ENCODE data around the gene CFAP61.
"Not testable (repeated sequence)": the region's sequence is repeated elsewhere in the genome, so short reads cannot be mapped to it uniquely, and the experiment has no call there.

The CFAP61 gene

GRCh38 chr20:20092827-20093226, 40.5 kb downstream of the CFAP61 start:
- DNase-seq, result no peak

- DNase-seq, result no peak
Observed at GRCh38 chr20:20094410-20094809, 42.1 kb downstream of the CFAP61 start.

- DNase-seq, result no peak
Observed at GRCh38 chr20:20095114-20095872, 43.0 kb downstream of the CFAP61 start.

- DNase-seq, result peak; percentile 40 to 85
Observed at GRCh38 chr20:20096421-20096820, 44.1 kb downstream of the CFAP61 start.

- no peak for DNase-seq
Observed at GRCh38 chr20:20100881-20101280, 48.5 kb downstream of the CFAP61 start.

GRCh38 chr20:20102163-20102562, 49.8 kb downstream of the CFAP61 start:
- no peak for DNase-seq

- no peak for DNase-seq
Observed at GRCh38 chr20:20102716-20103258, 50.5 kb downstream of the CFAP61 start.

- DNase-seq, result no peak
Observed at GRCh38 chr20:20103486-20103885, 51.2 kb downstream of the CFAP61 start.

GRCh38 chr20:20123187-20123586, 70.9 kb downstream of the CFAP61 start:
- not testable (repeated sequence) for DNase-seq

GRCh38 chr20:20130399-20130798, 78.1 kb downstream of the CFAP61 start:
- no peak for DNase-seq

- no peak for DNase-seq
Observed at GRCh38 chr20:20134941-20135575, 82.7 kb downstream of the CFAP61 start.

- no peak for DNase-seq
Observed at GRCh38 chr20:20136313-20136712, 84.0 kb downstream of the CFAP61 start.

GRCh38 chr20:20137851-20138250, 85.5 kb downstream of the CFAP61 start:
- no peak for DNase-seq

GRCh38 chr20:20138301-20139064, 86.2 kb downstream of the CFAP61 start:
- DNase-seq, result no peak

GRCh38 chr20:20139403-20139802, 87.1 kb downstream of the CFAP61 start:
- DNase-seq, result no peak

- DNase-seq, result no peak
Observed at GRCh38 chr20:20143165-20143564, 90.8 kb downstream of the CFAP61 start.

- no peak for DNase-seq
Observed at GRCh38 chr20:20143646-20144045, 91.3 kb downstream of the CFAP61 start.

- no peak for DNase-seq
Observed at GRCh38 chr20:20148779-20149178, 96.4 kb downstream of the CFAP61 start.

GRCh38 chr20:20150241-20150640, 97.9 kb downstream of the CFAP61 start:
- no peak for DNase-seq

- DNase-seq, result no peak
Observed at GRCh38 chr20:20160520-20160919, 108.2 kb downstream of the CFAP61 start.

- no peak for DNase-seq
Observed at GRCh38 chr20:20161611-20162010, 109.3 kb downstream of the CFAP61 start.

- DNase-seq, result no peak
Observed at GRCh38 chr20:20167698-20168097, 115.4 kb downstream of the CFAP61 start.

GRCh38 chr20:20173254-20173653, 120.9 kb downstream of the CFAP61 start:
- peak in 1 of 2 experiments; percentile 11 for DNase-seq
